OCI-LY1 (cell line): ENCODE measurements around the gene RBMS3.

ENCODE experiments used
- H2AFZ ChIP-seq: fragments of 200-600 bp; sonication (generic), shearing (Covaris generic); 2 replicates; pipeline ENCODE4 v1.6.0; 2014; ENCODE audit warnings: antibody characterized with exemption, mild to moderate bottlenecking, low read length
- H3F3A ChIP-seq: fragments of 200-600 bp; sonication (generic), shearing (Covaris generic); 2 replicates; pipeline ENCODE4 v1.6.0; 2014; ENCODE audit warnings: mild to moderate bottlenecking, antibody characterized with exemption, low read length, moderate library complexity; ENCODE audit not compliant: insufficient read depth
- H3K27ac ChIP-seq: fragments of 200-600 bp; sonication (generic); 2 replicates; pipeline ENCODE4 v1.5.1; 2014; ENCODE audit warnings: low read length, mixed run types, mild to moderate bottlenecking, low read depth; ENCODE audit not compliant: poor library complexity, severe bottlenecking
- H3K27me3 ChIP-seq: fragments of 200-600 bp; sonication (generic); 2 replicates; pipeline ENCODE4 v1.6.0; 2014; ENCODE audit warnings: antibody characterized with exemption, mild to moderate bottlenecking, low read length, moderate library complexity; ENCODE audit not compliant: insufficient read depth
- H3K36me3 ChIP-seq: fragments of 200-600 bp; sonication (generic); 2 replicates; pipeline ENCODE4 v1.6.1; 2014; ENCODE audit warnings: mild to moderate bottlenecking, antibody characterized with exemption, low read length, moderate library complexity, mixed read lengths; ENCODE audit not compliant: insufficient read depth
- H3K4me1 ChIP-seq: fragments of 200-600 bp; sonication (generic); 2 replicates; pipeline ENCODE4 v1.5.1; 2014; ENCODE audit warnings: mild to moderate bottlenecking, low read length, moderate library complexity; ENCODE audit not compliant: insufficient read depth, severe bottlenecking
- H3K4me2 ChIP-seq: fragments of 200-600 bp; sonication (generic), shearing (Covaris generic); 2 replicates; pipeline ENCODE4 v1.6.1; 2014; ENCODE audit warnings: low read length
- H3K4me3 ChIP-seq: fragments of 200-600 bp; sonication (generic); 2 replicates; pipeline ENCODE4 v1.5.1; 2014; ENCODE audit warnings: low read length, low read depth, mild to moderate bottlenecking, mixed read lengths; ENCODE audit not compliant: poor library complexity, severe bottlenecking
- H3K79me2 ChIP-seq: fragments of 200-600 bp; shearing (Covaris generic); 2 replicates; pipeline ENCODE4 v1.6.1; 2016; ENCODE audit warnings: mixed run types, low read length, mixed read lengths; ENCODE audit not compliant: insufficient read depth
- H3K9ac ChIP-seq: fragments of 200-600 bp; sonication (generic), shearing (Covaris generic); 2 replicates; pipeline ENCODE4 v1.6.1; 2014; ENCODE audit warnings: mild to moderate bottlenecking, low read length, mixed read lengths
- H3K9me2 ChIP-seq: fragments of 200-600 bp; sonication (generic), shearing (Covaris generic); 2 replicates; pipeline ENCODE4 v1.6.1; 2014; ENCODE audit warnings: low read depth, mild to moderate bottlenecking, low read length, mixed read lengths
- H3K9me3 ChIP-seq: fragments of 200-600 bp; shearing (Covaris generic); 2 replicates; pipeline ENCODE4 v1.6.1; 2014; ENCODE audit warnings: low read length, mixed read lengths
- H4K20me1 ChIP-seq: fragments of 200-600 bp; sonication (generic), shearing (Covaris generic); 2 replicates; pipeline ENCODE4 v1.6.0; 2016; ENCODE audit warnings: mild to moderate bottlenecking, low read length; ENCODE audit not compliant: insufficient read depth
- EZH2 ChIP-seq: fragments of 200-600 bp; sonication (generic), shearing (Covaris generic); IDR thresholded peaks from 2 replicates; pipeline ENCODE4 v1.8.0; 2017; ENCODE audit warnings: borderline replicate concordance, mixed run types, mild to moderate bottlenecking, antibody characterized with exemption, low read length, moderate library complexity, mixed read lengths
- TF ChIP-seq, protein P1 (sequence below): fragments of 200-600 bp; sonication (generic), shearing (Covaris generic); IDR thresholded peaks from 2 replicates; pipeline ENCODE4 v1.5.1; 2017; ENCODE audit warnings: mild to moderate bottlenecking, antibody characterized with exemption, low read length, moderate library complexity, mixed read lengths

RBMS3 gene

DNA sequence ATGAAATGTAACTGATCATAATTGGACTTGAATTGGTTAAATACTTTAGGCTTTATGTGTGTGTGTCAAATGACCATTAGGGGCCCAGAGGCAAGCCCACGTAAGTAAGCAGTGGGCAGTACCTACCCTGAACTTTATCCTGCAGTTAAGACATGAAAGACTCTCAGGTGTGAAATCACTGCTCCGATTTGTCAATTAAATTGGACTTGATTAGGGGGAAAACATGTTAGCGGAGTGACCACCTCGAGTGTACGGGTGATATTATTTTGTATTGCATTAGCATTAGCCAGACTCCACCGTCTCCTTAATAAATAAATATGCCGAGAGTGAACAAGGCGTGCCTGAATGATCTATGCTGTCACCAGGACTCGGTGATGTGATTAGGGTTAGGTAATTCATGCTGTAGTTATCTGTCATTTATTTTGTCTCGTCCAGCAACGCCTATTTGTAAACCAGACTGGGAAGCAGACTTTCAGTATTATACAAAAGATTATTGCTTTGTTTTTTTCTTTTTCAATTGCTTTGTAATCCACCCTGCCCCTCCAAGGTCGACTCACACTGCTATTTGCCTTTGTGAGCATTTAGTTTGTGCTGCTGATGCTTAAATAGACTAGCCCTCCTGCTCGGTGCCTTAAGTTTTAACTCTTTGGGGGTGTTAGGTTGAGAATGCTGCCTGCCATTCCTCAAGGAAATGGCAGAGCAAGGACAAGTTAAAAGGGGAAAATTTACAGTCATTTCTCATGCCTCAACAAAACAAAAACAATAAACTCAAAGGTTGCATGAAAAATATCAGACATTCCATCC lies 1.8 kb downstream of the RBMS3 start:
- Histone ChIP-seq H3K9ac (peak overlapping the region; percentile 93), H3K27ac (peak overlapping the region; percentile 91), H3K4me1 (peaks cover 63% of the 10 kb centered on the region), H3K9me3 (no peaks in the 10 kb centered on the region), H3K27me3 (no peaks in the 10 kb centered on the region), H3F3A (no peaks in the 10 kb centered on the region), H3K9me2 (no peaks in the 10 kb centered on the region), H4K20me1 (no peaks in the 10 kb centered on the region), H2AFZ (no peak overlapping the region), H3K4me2 (peak overlapping the region; percentile 98), H3K36me3 (no peaks in the 10 kb centered on the region), H3K79me2 (peaks cover 58% of the 10 kb centered on the region), H3K4me3 (peak overlapping the region; percentile 81)
- no peak for TF ChIP-seq EZH2
- TF ChIP-seq, protein P1, sequence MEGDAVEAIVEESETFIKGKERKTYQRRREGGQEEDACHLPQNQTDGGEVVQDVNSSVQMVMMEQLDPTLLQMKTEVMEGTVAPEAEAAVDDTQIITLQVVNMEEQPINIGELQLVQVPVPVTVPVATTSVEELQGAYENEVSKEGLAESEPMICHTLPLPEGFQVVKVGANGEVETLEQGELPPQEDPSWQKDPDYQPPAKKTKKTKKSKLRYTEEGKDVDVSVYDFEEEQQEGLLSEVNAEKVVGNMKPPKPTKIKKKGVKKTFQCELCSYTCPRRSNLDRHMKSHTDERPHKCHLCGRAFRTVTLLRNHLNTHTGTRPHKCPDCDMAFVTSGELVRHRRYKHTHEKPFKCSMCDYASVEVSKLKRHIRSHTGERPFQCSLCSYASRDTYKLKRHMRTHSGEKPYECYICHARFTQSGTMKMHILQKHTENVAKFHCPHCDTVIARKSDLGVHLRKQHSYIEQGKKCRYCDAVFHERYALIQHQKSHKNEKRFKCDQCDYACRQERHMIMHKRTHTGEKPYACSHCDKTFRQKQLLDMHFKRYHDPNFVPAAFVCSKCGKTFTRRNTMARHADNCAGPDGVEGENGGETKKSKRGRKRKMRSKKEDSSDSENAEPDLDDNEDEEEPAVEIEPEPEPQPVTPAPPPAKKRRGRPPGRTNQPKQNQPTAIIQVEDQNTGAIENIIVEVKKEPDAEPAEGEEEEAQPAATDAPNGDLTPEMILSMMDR = no peak

DNA sequence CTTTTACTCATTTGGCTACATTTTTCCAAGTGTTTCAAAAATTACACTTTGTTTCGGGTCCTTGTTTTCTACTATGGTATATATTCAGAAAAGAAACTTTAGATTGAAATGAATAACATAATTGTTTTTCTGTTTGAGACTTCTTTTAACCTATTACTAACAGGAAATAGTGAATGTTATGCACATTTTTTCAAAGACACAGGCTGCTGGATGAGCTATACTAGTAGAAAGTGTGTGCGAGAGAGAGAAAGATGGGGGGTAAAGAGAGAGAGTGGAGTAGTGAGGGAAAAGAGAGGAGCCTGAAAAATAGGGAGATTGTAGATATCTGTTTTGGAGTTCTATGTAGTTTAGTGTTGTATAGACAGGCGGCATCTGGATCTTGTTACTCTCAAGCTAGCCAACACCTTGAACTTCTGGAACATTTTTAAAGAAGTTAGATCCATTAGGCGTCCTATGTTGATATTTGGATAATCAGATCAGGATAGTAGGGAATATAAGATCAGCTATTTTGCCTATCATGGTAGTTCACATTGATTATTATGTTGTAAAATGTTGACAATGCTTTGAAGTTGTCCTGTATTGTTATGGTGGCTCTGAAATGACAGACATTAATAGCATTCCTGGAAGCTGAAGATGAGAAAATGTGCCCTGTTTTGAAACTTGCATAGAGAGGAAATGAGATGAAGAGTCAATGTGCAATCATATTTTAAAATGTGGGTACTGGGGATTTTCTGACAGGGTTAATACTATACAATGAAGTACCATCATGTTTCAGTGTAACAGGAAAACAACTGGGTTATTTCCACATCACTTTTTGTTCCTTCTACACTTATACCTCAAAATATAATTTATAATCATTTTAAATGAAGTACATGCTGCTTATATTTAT lies 2.6 kb downstream of the RBMS3 start:
- TF ChIP-seq, protein P1 = no peak
- TF ChIP-seq EZH2 = no peak
- Histone ChIP-seq H3K4me2 (peak overlapping the region; percentile 98), H3K79me2 (peaks cover 67% of the 10 kb centered on the region), H3K9me2 (no peaks in the 10 kb centered on the region), H3K36me3 (no peaks in the 10 kb centered on the region), H3K4me1 (peaks cover 63% of the 10 kb centered on the region), H3K9ac (peak overlapping the region; percentile 93), H2AFZ (no peak overlapping the region), H3K4me3 (peak overlapping the region; percentile 81), H3K9me3 (no peaks in the 10 kb centered on the region), H3F3A (no peaks in the 10 kb centered on the region), H4K20me1 (no peaks in the 10 kb centered on the region), H3K27me3 (no peaks in the 10 kb centered on the region), H3K27ac (peak overlapping the region; percentile 91)

DNA sequence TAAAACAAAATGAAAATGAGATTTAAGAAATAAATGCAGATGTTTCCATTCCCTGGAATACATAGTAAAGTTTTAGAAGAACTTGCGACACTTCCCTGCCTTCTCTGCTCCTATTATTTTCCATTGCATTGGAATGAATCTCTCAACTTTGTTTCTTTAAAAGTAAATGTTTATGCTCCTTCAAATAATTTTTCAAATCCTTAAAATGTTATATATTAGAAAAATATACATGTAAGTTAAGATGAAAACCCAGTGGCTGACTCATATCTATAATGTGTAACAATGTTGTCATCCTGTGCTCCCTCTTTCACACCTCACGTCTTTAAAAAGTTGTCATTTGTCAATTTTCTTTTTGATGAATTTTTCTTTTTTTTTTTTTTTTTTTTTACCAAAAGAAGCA lies 3.6 kb downstream of the RBMS3 start:
- TF ChIP-seq, protein P1 = no peak
- no peak for TF ChIP-seq EZH2
- H3F3A ChIP-seq = no peaks in the 10 kb centered on the region
- H3K27ac ChIP-seq = peak overlapping the region; percentile 91
- H3K36me3 ChIP-seq = no peaks in the 10 kb centered on the region
- H4K20me1 ChIP-seq = no peaks in the 10 kb centered on the region
- H3K9me2 ChIP-seq = no peaks in the 10 kb centered on the region
- no peaks in the 10 kb centered on the region for H3K9me3 ChIP-seq
- no peak overlapping the region for H2AFZ ChIP-seq
- H3K4me2 ChIP-seq = peak overlapping the region; percentile 98
- peak overlapping the region; percentile 93 for H3K9ac ChIP-seq
- peak overlapping the region; percentile 81 for H3K4me3 ChIP-seq
- H3K27me3 ChIP-seq = no peaks in the 10 kb centered on the region
- H3K79me2 ChIP-seq = peaks cover 77% of the 10 kb centered on the region
- H3K4me1 ChIP-seq = peaks cover 63% of the 10 kb centered on the region
